Cardiac fibroblast (primary cell): Measurements from ENCODE around the gene TRA2B.

Experiments used
- DNase-seq, 2 donors: peaks; one replicate each; pipeline versions ENCODE4 v3.0.0 to v3.0.0-alpha.2; 2010; ENCODE audit warnings: low read depth in 2 of 2
- H3K4me3 ChIP-seq, 2 donors: replicated peaks in 1 of 2; 1 replicate in 1 of 2; 2 replicates in 1 of 2; pipeline ENCODE4 v1.5.1; 2011; ENCODE audit warnings: low read depth in 2 of 2, low read length in 2 of 2, mild to moderate bottlenecking in 2 of 2, moderate library complexity in 1 of 2
- CTCF ChIP-seq: IDR thresholded peaks from one replicate; pipeline ENCODE4 v1.5.1; 2011; ENCODE audit warnings: low read depth, mild to moderate bottlenecking, low read length, inconsistent platforms

Gene TRA2B

GRCh38 chr3:185966655-185967054, 28.8 kb upstream of the TRA2B start:
- no peak for TF ChIP-seq CTCF
- no peak for DNase-seq
- no peak overlapping the region for H3K4me3 ChIP-seq

GRCh38 chr3:185965496-185965895, 27.7 kb upstream of the TRA2B start:
- no peak for DNase-seq
- no peak for TF ChIP-seq CTCF
- no peak overlapping the region for H3K4me3 ChIP-seq

- TF ChIP-seq CTCF: no peak
- H3K4me3 ChIP-seq: no peak overlapping the region
- DNase-seq: no peak
These were observed 23.9 kb upstream of the TRA2B start for GRCh38 chr3:185961675-185962232.

- DNase-seq: peak in 1 of 2 donors; percentile 11
- no peak for TF ChIP-seq CTCF
- H3K4me3 ChIP-seq: peak overlapping the region; percentile 24 to 45
These were observed 22.9 kb upstream of the TRA2B start for GRCh38 chr3:185960522-185961288.

- peak overlapping the region; percentile 24 to 45 for H3K4me3 ChIP-seq
- TF ChIP-seq CTCF: no peak
These were observed 22.1 kb upstream of the TRA2B start for GRCh38 chr3:185959609-185960521.

GRCh38 chr3:185958626-185959025, 20.8 kb upstream of the TRA2B start:
- no peak overlapping the region for H3K4me3 ChIP-seq
- no peak for TF ChIP-seq CTCF
- DNase-seq: peak; percentile 44 to 47

More at GRCh38 chr3:185959609-185960521, 22.1 kb upstream of the TRA2B start:
- peak; percentile 81 to 88 for DNase-seq
